Testis (tissue), 3 donors: ENCODE data around the gene INF2. TPM values are rescaled to one million over a fixed set of nuclear protein-coding genes. Genes with fewer than 3 reads are reported as not detected.

ENCODE experiments used
- DNase-seq: peaks from one replicate; pipeline ENCODE4 v3.0.0-alpha.2; 2019
- H3K27ac ChIP-seq, 2 donors: fragments of 200-600 bp; sonication (generic); one replicate each; pipeline ENCODE4 v1.5.1; 2019
- H3K27me3 ChIP-seq: fragments of 200-600 bp; sonication (generic); one replicate; pipeline ENCODE4 v1.5.1; 2019
- H3K36me3 ChIP-seq: fragments of 200-600 bp; sonication (generic); one replicate; pipeline ENCODE4 v1.5.1; 2017; ENCODE audit warnings: low read depth; ENCODE audit errors: missing control alignments
- H3K4me1 ChIP-seq: fragments of 200-600 bp; sonication (generic); one replicate; pipeline ENCODE4 v1.5.1; 2019
- H3K4me3 ChIP-seq, 2 donors: fragments of 200-600 bp; sonication (generic); one replicate each; pipeline ENCODE4 v1.5.1; 2017 to 2019
- H3K9me3 ChIP-seq: fragments of 200-600 bp; sonication (generic); one replicate; pipeline ENCODE4 v1.5.1; 2017
- POLR2A ChIP-seq: fragments of 450-650 bp; IDR thresholded peaks from one replicate; pipeline ENCODE4 v1.6.1; 2017; ENCODE audit warnings: antibody characterized with exemption, mild to moderate bottlenecking, moderate library complexity
- WGBS, 2 donors: methylation state at CpG; one replicate each; pipeline ENCODE4 v1.1.5; 2018; 5-methylcytosine and 5-hydroxymethylcytosine counted together
- intact Hi-C: fragments of 100-400 bp; cut with DNase I; formaldehyde crosslinking; loops from one replicate; pipeline ENCODE4 v1.15.1; 2023; ENCODE audit warnings: low total_unique reads
- microRNA-seq, 2 donors: library from miRNA; unstranded; fragments of <30 nt; microRNA quantifications; one replicate each; pipeline ENCODE4, GENCODE V29; 2016; ENCODE audit warnings: borderline number of aligned reads in 2 of 2, borderline replicate concordance in 1 of 2
- polyA plus RNA-seq: library from polyadenylated mRNA; stranded (reverse); fragments of 350-450 nt; fragmentation: Illumina TruSeq; extraction: RNeasy Lipid Tissue Mini Kit (QIAGEN cat#74804); gene quantifications from one replicate; pipeline ENCODE4 v1.2.3, GENCODE V29; 2014; ENCODE audit warnings: low read depth, low replicate concordance; ENCODE audit not compliant: insufficient read depth
- small RNA-seq, 2 donors: library from RNA; depleted of rRNA; stranded (forward); fragments of <200 nt; gene quantifications; one replicate each; pipeline ENCODE3, GENCODE V24; 2016
- total RNA-seq, 2 donors: library from RNA; depleted of rRNA; stranded (reverse); fragments of >200 nt; gene quantifications; one replicate each; pipeline ENCODE4 v1.2.3, GENCODE V29; 2016
- TF ChIP-seq, protein P1 (sequence below), 3 experiments: fragments of 450-650 bp in 2 of 3; fragments of 200-600 bp in 1 of 3; sonication (generic) in 1 of 3; IDR thresholded peaks; one replicate each; pipeline ENCODE4 v1.5.1; 2016 to 2019; ENCODE audit warnings: antibody characterized with exemption in 3 of 3, mild to moderate bottlenecking in 2 of 3, moderate library complexity in 1 of 3

Gene INF2
- total and polyA plus RNA-seq, 3 donors from 2014 or later: 50.5 to 328 (median 244) TPM

DNA sequence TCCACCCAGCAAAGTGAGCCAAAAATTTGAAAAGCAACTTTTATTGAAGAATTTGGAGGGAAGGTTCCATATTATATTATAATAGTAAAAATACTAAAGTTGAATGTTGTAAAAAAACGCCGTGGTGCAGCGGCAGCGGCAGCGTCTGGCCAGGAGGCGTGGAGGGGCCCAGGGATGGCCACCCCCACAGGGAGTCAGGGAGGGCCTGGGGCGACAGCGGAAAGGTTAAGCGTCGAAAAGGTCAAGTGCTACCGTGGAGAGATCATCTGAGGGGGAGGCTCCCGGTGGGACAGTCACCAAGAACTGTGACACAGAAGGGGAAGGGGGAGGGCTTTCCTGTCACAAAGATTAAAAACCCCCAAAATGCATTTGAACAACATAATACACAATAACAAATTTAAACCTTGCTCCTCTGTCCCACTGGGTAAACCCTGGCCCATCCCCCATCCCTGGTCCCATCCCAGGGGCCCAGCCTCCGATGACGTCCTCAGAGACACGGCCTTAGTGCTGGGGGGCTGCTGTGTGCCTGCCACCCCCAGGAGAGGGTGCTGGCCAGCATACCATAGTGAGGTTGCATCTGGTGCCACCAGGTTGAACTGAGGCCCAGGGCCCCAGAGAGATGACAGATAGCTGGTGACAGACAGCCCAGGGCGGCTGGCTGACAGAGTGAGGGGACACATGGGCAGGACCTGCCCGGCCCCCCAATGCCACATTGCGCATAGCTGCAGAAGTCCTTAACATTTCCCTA, 80.1 kb downstream of the INF2 start:
- peaks cover 11% of the 10 kb centered on the region for H3K4me1 ChIP-seq
- no peaks in the 10 kb centered on the region for H3K27me3 ChIP-seq
- intact Hi-C loops: loop anchor here (10.0 kb wide), 1 partner anchor 275 kb away; no protein-coding TSS in a partner anchor
- no peaks in the 10 kb centered on the region for H3K36me3 ChIP-seq
- 77 to 79% methylated on average over 18 of the region's 18 CpGs for WGBS, 2 donors
- DNase-seq: no peak
- no peak overlapping the region for H3K27ac ChIP-seq
- TF ChIP-seq POLR2A: no peak
- TF ChIP-seq, protein P1, sequence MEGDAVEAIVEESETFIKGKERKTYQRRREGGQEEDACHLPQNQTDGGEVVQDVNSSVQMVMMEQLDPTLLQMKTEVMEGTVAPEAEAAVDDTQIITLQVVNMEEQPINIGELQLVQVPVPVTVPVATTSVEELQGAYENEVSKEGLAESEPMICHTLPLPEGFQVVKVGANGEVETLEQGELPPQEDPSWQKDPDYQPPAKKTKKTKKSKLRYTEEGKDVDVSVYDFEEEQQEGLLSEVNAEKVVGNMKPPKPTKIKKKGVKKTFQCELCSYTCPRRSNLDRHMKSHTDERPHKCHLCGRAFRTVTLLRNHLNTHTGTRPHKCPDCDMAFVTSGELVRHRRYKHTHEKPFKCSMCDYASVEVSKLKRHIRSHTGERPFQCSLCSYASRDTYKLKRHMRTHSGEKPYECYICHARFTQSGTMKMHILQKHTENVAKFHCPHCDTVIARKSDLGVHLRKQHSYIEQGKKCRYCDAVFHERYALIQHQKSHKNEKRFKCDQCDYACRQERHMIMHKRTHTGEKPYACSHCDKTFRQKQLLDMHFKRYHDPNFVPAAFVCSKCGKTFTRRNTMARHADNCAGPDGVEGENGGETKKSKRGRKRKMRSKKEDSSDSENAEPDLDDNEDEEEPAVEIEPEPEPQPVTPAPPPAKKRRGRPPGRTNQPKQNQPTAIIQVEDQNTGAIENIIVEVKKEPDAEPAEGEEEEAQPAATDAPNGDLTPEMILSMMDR (IDR thresholded peaks at IDR 0.05): no peak
- no peak overlapping the region for H3K4me3 ChIP-seq
- H3K9me3 ChIP-seq: no peaks in the 10 kb centered on the region

DNA sequence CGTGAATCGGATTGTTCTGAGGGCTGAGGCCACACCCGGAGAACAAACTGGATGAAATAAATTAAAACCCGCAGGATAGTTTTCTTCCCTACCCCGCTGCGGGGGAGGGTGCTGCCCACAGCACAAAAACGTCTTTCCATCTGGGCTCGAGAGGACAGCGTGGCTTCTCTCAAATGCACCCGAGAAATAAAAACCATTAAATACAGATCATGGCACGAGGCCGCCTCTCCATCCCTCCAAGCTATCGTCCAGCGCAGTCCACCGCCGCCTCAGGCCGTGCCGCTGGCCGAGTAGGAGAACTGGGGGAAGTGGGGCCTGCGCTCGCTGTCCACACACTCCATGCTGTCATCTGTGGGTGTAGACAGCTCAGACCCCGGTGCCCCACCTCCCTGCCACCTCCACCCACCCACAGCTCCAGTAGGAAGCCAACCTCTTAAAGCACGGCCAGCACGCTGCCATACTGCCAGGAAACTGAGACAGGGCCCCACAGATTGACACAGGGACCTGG, 80.7 kb downstream of the INF2 start:
- Histone ChIP-seq H3K4me3 (no peak overlapping the region), H3K36me3 (no peaks in the 10 kb centered on the region), H3K4me1 (peaks cover 11% of the 10 kb centered on the region), H3K9me3 (no peaks in the 10 kb centered on the region), H3K27ac (no peak overlapping the region), H3K27me3 (no peaks in the 10 kb centered on the region)
- no peak for TF ChIP-seq POLR2A
- TF ChIP-seq, protein P1 (IDR thresholded peaks at IDR 0.05): no peak
- DNase-seq: no peak
- intact Hi-C loops: no loop called here
- WGBS, 2 donors: 80 to 85% methylated on average over 24 of the region's 24 CpGs

DNA sequence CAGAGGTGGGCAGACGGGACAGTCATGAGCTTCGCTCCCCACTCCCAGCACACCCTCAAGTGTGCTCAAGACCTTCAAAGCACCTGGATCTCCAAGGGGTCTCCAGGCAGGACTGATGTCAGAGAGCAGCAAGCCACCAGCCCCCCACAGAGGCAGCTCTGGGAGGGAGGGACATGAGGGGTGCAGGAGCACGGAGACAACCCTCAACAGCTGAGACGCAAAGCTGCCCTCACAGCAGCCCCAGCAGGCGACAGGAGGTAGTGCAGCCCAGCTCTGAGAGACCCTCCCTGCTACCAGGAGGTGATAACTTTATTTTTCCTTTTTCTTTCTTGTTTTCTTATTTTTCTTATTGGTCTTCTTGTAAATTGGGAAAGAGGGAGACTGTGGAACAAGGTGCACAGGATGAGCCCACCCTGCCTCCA, 81.4 kb downstream of the INF2 start:
- no peaks in the 10 kb centered on the region for H3K36me3 ChIP-seq
- 95 to 100% methylated on average over 3 to 5 of the region's 5 CpGs for WGBS, 2 donors
- peaks cover 11% of the 10 kb centered on the region for H3K4me1 ChIP-seq
- no peak overlapping the region for H3K27ac ChIP-seq
- TF ChIP-seq, protein P1 (IDR thresholded peaks at IDR 0.05): peak; percentile 15 to 51 (median 16)
- no peak for TF ChIP-seq POLR2A
- intact Hi-C loops: no loop called here
- H3K27me3 ChIP-seq: no peaks in the 10 kb centered on the region
- no peak for DNase-seq
- no peak overlapping the region for H3K4me3 ChIP-seq
- H3K9me3 ChIP-seq: no peaks in the 10 kb centered on the region

- no peak overlapping the region for H3K27ac ChIP-seq
- H3K36me3 ChIP-seq: no peaks in the 10 kb centered on the region
- TF ChIP-seq, protein P1 (IDR thresholded peaks at IDR 0.05): no peak
- no peak for TF ChIP-seq POLR2A
- 98 to 100% methylated on average over 1 to 4 of the region's 4 CpGs for WGBS, 2 donors
- H3K4me3 ChIP-seq: no peak overlapping the region
- intact Hi-C loops: no loop called here
- no peaks in the 10 kb centered on the region for H3K9me3 ChIP-seq
- peaks cover 11% of the 10 kb centered on the region for H3K4me1 ChIP-seq
- no peaks in the 10 kb centered on the region for H3K27me3 ChIP-seq
- no peak for DNase-seq
These were observed 82.0 kb downstream of the INF2 start for GRCh38 chr14:104771374-104771773.

Small RNA genes lying within 50 kb of the gene (microRNA-seq; reads per million reads assigned to microRNA genes)
- gene MIR4710: 0 reads per million in 2 donors

Small RNA genes lying within 50 kb of the gene (small RNA-seq; reads per million reads assigned to genes)
- 0 reads per million in 2 donors for gene MIR4710

Other genes with a start within 250 kb of the INF2 start
- under 1 TPM in 1 of 2 donors, not detected in 1; 0.16 TPM for gene C14orf180, start 109.9 kb upstream of the INF2 start, total RNA-seq
- gene C14orf180, start 109.9 kb upstream of the INF2 start, polyA plus RNA-seq: 0.86 TPM
- 10 to 100 TPM in 1 of 2 donors, 1 to 10 TPM in 1; 9.8 to 12.1 TPM for gene TMEM179, start 84.8 kb upstream of the INF2 start, total RNA-seq
- gene TMEM179, start 84.8 kb upstream of the INF2 start, polyA plus RNA-seq: 4.9 TPM
- gene ADSS1, start 34.6 kb downstream of the INF2 start, total RNA-seq: 10 to 100 TPM; 48.7 to 79.4 TPM
- 79.6 TPM for gene ADSS1, start 34.6 kb downstream of the INF2 start, polyA plus RNA-seq
- 100 to 1,000 TPM; 236 to 247 TPM for gene SIVA1, start 63.5 kb downstream of the INF2 start, total RNA-seq
- gene SIVA1, start 63.5 kb downstream of the INF2 start, polyA plus RNA-seq: 99.5 TPM
- gene AKT1, start 106.1 kb downstream of the INF2 start, total RNA-seq: 100 to 1,000 TPM; 106 to 125 TPM
- gene AKT1, start 106.1 kb downstream of the INF2 start, polyA plus RNA-seq: 68.2 TPM
- gene ZBTB42, start 111.5 kb downstream of the INF2 start, total RNA-seq: 1 to 10 TPM; 6.1 to 8.4 TPM
- 7.1 TPM for gene ZBTB42, start 111.5 kb downstream of the INF2 start, polyA plus RNA-seq
- gene CEP170B, start 175.7 kb downstream of the INF2 start, total RNA-seq: 10 to 100 TPM; 73.9 to 79.7 TPM
- gene CEP170B, start 175.7 kb downstream of the INF2 start, polyA plus RNA-seq: 33.9 TPM
- gene PLD4, start 235.3 kb downstream of the INF2 start, total RNA-seq: 1 to 10 TPM; 1.1 to 1.7 TPM
- 1.2 TPM for gene PLD4, start 235.3 kb downstream of the INF2 start, polyA plus RNA-seq